Esophagus muscularis mucosa (tissue), 4 donors: Measurements from ENCODE around the gene KLK7. TPM values are rescaled to one million over a fixed set of nuclear protein-coding genes. Genes with fewer than 3 reads are reported as not detected.

Experiments
- DNase-seq: peaks from one replicate; pipeline ENCODE4 v3.0.0-alpha.2; 2017; ENCODE audit errors: extremely low spot score
- H3K27ac ChIP-seq, 4 donors: fragments of 200-600 bp; sonication (generic); replicated peaks in 1 of 4; 1 replicate in 3 of 4; 2 replicates in 1 of 4; pipeline ENCODE4 v1.5.1; 2016 to 2019; ENCODE audit warnings: mild to moderate bottlenecking in 1 of 4
- H3K27me3 ChIP-seq, 4 donors: fragments of 200-600 bp; sonication (generic); one replicate each; pipeline versions ENCODE4 v1.5.1 to v1.6.0; 2016 to 2019
- H3K36me3 ChIP-seq, 4 donors: fragments of 200-600 bp; sonication (generic); one replicate each; pipeline ENCODE4 v1.5.1; 2016 to 2019
- H3K4me1 ChIP-seq, 4 donors: fragments of 200-600 bp; sonication (generic); one replicate each; pipeline ENCODE4 v1.5.1; 2016 to 2019
- H3K4me3 ChIP-seq, 4 donors: fragments of 200-600 bp; sonication (generic); 1 replicate in 2 of 4; 2 replicates in 2 of 4; pipeline ENCODE4 v1.5.1; 2016 to 2019; ENCODE audit warnings: mild to moderate bottlenecking in 4 of 4, moderate library complexity in 1 of 4
- H3K9me3 ChIP-seq, 4 donors: fragments of 200-600 bp; sonication (generic); 1 replicate in 3 of 4; 2 replicates in 1 of 4; pipeline ENCODE4 v1.5.1; 2016 to 2019
- EP300 ChIP-seq: sonication (generic); formaldehyde crosslinking; IDR thresholded peaks from one replicate; pipeline ENCODE4 v1.6.1; 2017; ENCODE audit warnings: antibody characterized with exemption
- POLR2A ChIP-seq: fragments of 450-650 bp; IDR thresholded peaks from one replicate; pipeline ENCODE4 v1.6.1; 2017; ENCODE audit warnings: antibody characterized with exemption, moderate library complexity, mild to moderate bottlenecking, low read depth
- POLR2AphosphoS5 ChIP-seq, 2 donors: sonication (generic); formaldehyde crosslinking; IDR thresholded peaks; one replicate each; pipeline ENCODE4 v1.6.1; 2017; ENCODE audit warnings: antibody characterized with exemption in 2 of 2
- WGBS: methylation state at CpG from one replicate; pipeline ENCODE4 v1.1.5; 2018; 5-methylcytosine and 5-hydroxymethylcytosine counted together
- intact Hi-C: fragments of 100-400 bp; cut with DNase I; formaldehyde crosslinking; loops from one replicate; pipeline ENCODE4 v1.15.1; 2023
- total RNA-seq, 4 donors: library from RNA; depleted of rRNA; stranded (reverse); fragments of >200 nt; gene quantifications; one replicate each; pipeline versions ENCODE4 v1.1.0 to v1.2.1, GENCODE V29; 2016
- TF ChIP-seq, protein P1 (sequence below), 3 experiments: fragments of 200-600 bp in 2 of 3; fragments of 450-650 bp in 1 of 3; sonication (generic) in 2 of 3; IDR thresholded peaks; one replicate each; pipeline ENCODE4 v1.5.1; 2017 to 2019; ENCODE audit warnings: antibody characterized with exemption in 3 of 3, mild to moderate bottlenecking in 2 of 3, moderate library complexity in 1 of 3

Gene KLK7
- total RNA-seq, 4 donors from 2014 or later, result 0.32 to 0.33 TPM; not detected in 2

GRCh38 chr19:50952910-50953309 is 30.8 kb downstream of the KLK7 start, which contains the start of gene KLK5:
Gene KLK5 (minus strand): TSS chr19:50953038. CDS start chr19:50952657, 381 bp downstream.
- Histone ChIP-seq H3K4me1 (no peaks in the 10 kb centered on the region), H3K9me3 (no peaks in the 10 kb centered on the region), H3K27ac (no peak within 1 kb of the TSS), H3K4me3 (no peak within 1 kb of the TSS), H3K27me3 (peaks cover 0 to 72% (median 0%) of the 10 kb centered on the region in 4 donors), H3K36me3 (no peaks in the 10 kb centered on the region)
- 22% methylated on average over 7 of the region's 7 CpGs for WGBS
- DNase-seq, result no peak
- intact Hi-C loops, result no loop called here
- TF ChIP-seq, protein P1, sequence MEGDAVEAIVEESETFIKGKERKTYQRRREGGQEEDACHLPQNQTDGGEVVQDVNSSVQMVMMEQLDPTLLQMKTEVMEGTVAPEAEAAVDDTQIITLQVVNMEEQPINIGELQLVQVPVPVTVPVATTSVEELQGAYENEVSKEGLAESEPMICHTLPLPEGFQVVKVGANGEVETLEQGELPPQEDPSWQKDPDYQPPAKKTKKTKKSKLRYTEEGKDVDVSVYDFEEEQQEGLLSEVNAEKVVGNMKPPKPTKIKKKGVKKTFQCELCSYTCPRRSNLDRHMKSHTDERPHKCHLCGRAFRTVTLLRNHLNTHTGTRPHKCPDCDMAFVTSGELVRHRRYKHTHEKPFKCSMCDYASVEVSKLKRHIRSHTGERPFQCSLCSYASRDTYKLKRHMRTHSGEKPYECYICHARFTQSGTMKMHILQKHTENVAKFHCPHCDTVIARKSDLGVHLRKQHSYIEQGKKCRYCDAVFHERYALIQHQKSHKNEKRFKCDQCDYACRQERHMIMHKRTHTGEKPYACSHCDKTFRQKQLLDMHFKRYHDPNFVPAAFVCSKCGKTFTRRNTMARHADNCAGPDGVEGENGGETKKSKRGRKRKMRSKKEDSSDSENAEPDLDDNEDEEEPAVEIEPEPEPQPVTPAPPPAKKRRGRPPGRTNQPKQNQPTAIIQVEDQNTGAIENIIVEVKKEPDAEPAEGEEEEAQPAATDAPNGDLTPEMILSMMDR (IDR thresholded peaks at IDR 0.05), result no peak

DNA sequence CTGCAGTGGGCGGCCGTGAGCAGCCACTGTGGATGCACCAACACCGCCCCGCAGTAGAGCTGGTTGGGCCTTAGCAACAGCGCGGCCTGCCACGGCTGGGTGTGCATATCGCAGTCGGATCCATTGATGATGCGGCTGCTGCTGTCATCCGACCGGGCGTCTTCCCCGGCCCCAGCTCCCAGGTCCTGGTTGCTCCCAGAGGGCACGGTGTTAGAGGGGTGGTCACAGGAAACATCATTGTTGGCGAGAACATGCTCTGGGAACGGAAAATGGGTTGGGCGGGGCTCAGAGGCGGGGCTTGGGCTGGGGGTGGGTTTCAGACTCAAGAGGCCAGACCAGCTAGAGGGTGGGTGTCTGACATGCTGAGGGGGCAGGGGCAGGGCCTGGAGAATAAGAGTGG is 33.9 kb downstream of the KLK7 start:
- Histone ChIP-seq H3K4me3 (no peak overlapping the region), H3K27ac (no peak overlapping the region), H3K9me3 (no peaks in the 10 kb centered on the region), H3K36me3 (no peaks in the 10 kb centered on the region), H3K27me3 (peaks cover 0 to 66% (median 0%) of the 10 kb centered on the region in 4 donors), H3K4me1 (no peaks in the 10 kb centered on the region)
- intact Hi-C loops, result no loop called here
- no peak for TF ChIP-seq EP300
- no peak for TF ChIP-seq POLR2AphosphoS5 (IDR thresholded peaks at IDR 0.05)
- TF ChIP-seq POLR2A, result no peak
- TF ChIP-seq, protein P1 (IDR thresholded peaks at IDR 0.05), result no peak
- 48% methylated on average over 19 of the region's 19 CpGs for WGBS
- DNase-seq, result no peak

DNA sequence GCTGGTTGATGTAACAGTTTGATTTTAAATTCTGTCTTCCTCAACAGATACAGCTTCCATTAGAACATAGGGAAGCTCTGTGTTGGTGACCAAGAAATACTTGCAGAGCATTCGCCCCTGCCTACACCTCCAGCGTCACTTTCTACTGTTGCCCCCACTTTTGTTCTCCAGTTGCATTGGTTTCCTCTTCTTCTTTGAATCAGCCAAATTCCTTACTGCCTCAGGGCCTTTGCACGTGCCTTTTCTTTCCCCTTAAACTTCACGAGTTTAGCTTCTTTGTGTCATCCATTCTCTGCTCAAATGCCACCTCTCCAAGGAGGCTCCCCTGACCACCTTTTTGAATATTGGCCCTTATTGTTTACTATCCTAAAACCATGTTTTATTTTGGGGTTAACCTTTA is 36.6 kb downstream of the KLK7 start:
- no peaks in the 10 kb centered on the region for H3K4me1 ChIP-seq
- no peak overlapping the region for H3K27ac ChIP-seq
- H3K27me3 ChIP-seq, result peaks cover 0 to 57% (median 0%) of the 10 kb centered on the region in 4 donors
- WGBS, result 75% methylated on average over 4 of the region's 4 CpGs
- intact Hi-C loops, result no loop called here
- no peak overlapping the region for H3K4me3 ChIP-seq
- no peaks in the 10 kb centered on the region for H3K36me3 ChIP-seq
- TF ChIP-seq POLR2A (no peak), POLR2AphosphoS5 (IDR thresholded peaks at IDR 0.05) (no peak)
- H3K9me3 ChIP-seq, result no peaks in the 10 kb centered on the region
- DNase-seq, result no peak

DNA sequence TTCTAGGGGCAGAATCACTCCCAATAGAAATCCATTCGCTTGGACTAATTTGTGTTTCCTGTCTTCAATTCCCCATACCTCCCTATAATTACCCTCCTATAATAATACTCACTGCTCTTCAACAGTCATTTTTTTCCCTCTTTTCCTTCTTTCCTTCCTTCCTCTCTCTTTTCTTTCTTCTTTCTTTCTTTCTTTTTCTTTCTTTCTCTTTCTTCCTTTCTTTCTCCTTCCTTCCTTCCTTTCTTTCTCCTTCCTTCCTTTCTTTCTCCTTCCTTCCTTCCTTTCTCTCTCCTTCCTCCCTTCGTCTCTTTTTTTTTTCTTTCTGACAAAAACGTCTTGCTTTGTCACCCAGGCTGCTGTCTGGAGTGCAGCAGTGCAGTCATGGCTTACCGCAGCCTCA is 38.9 kb downstream of the KLK7 start:
- Histone ChIP-seq H3K4me1 (no peaks in the 10 kb centered on the region), H3K27me3 (peaks cover 0 to 50% (median 3%) of the 10 kb centered on the region in 4 donors), H3K36me3 (no peaks in the 10 kb centered on the region), H3K9me3 (peaks cover 0 to 10% (median 4%) of the 10 kb centered on the region in 4 donors), H3K4me3 (no peak overlapping the region), H3K27ac (no peak overlapping the region)
- 61% methylated on average over 4 of the region's 4 CpGs for WGBS
- DNase-seq, result no peak
- intact Hi-C loops, result no loop called here
- TF ChIP-seq EP300 (no peak), POLR2A (no peak), POLR2AphosphoS5 (IDR thresholded peaks at IDR 0.05) (no peak)

GRCh38 chr19:50943074-50943828 is 40.5 kb downstream of the KLK7 start:
- H3K36me3 ChIP-seq, result no peaks in the 10 kb centered on the region
- intact Hi-C loops, result no loop called here
- H3K27me3 ChIP-seq, result peaks cover 0 to 50% (median 3%) of the 10 kb centered on the region in 4 donors
- 73% methylated on average over 9 of the region's 10 CpGs for WGBS
- no peak overlapping the region for H3K27ac ChIP-seq
- DNase-seq, result no peak
- no peak for TF ChIP-seq POLR2AphosphoS5 (IDR thresholded peaks at IDR 0.05)
- TF ChIP-seq, protein P1 (IDR thresholded peaks at IDR 0.05), result no peak
- no peak for TF ChIP-seq POLR2A
- no peak for TF ChIP-seq EP300
- peaks cover 0 to 18% (median 11%) of the 10 kb centered on the region in 4 donors for H3K9me3 ChIP-seq
- H3K4me3 ChIP-seq, result no peak overlapping the region
- no peaks in the 10 kb centered on the region for H3K4me1 ChIP-seq
